ENCODE measurements around the gene FAM241B.

- no peak for TF ChIP-seq CTCF (IDR thresholded peaks at IDR 0.05; ENCODE audit: insufficient read depth, low read length, poor library complexity, severe bottlenecking)
- TF ChIP-seq EZH2phosphoT487 (conservative IDR thresholded peaks at IDR 0.05; ENCODE audit: low read length), result no peak
These were observed 8.6 kb downstream of the FAM241B start for GRCh38 chr10:69638642-69639041.
